K562 (cell line): ENCODE data around the gene CDC6. TPM values are rescaled to one million over a fixed set of nuclear protein-coding genes. Genes with fewer than 3 reads are reported as not detected.

Source experiments
- ATAC-seq: fragments of 200-7000 bp; cut with Tn5 transposase; 3 replicates; pipeline ENCODE4 v1.9.1; 2020; ENCODE audit warnings: moderate library complexity
- BruUV-seq: library from RNA; stranded (reverse); fragments of 400-500 nt; replicated peaks from 2 replicates; lab custom pipeline; 2021; lab: Mats Ljungman, UMichigan
- CTCF ChIA-PET: fragments of 300-600 bp; formaldehyde crosslinking; extraction: SDS; loops from one replicate; lab custom pipeline; 2021; ENCODE audit warnings: low intra/inter-chr PET ratio; lab: Yijun Ruan, JAX
- POLR2A ChIA-PET: fragments of 300-600, 350-650 bp; sonication (Branson Sonifier 250); formaldehyde crosslinking; extraction: SDS; loops from one replicate; lab custom pipeline; 2021; ENCODE audit warnings: antibody characterized with exemption, inconsistent platforms; lab: Yijun Ruan, JAX
- DNase-seq, 4 experiments: peaks; one replicate each; pipeline versions ENCODE4 v3.0.0 to v3.0.0-alpha.2; 2011 to 2018; ENCODE audit warnings: low spot score in 3 of 4, mixed read lengths in 3 of 4; ENCODE audit errors: extremely low read depth in 1 of 4
- FAIRE-seq: peaks from 2 replicates; lab custom pipeline; 2011; peaks lifted over from hg19 to GRCh38; lab: Jason Lieb, UNC
- H2AFZ ChIP-seq: 2 replicates; pipeline ENCODE4 v1.6.0; 2011; ENCODE audit warnings: low read depth, low read length, control low read depth, inconsistent platforms
- H3K27ac ChIP-seq: fragments of 200-600 bp; 3 replicates; pipeline ENCODE4 v1.8.0; 2011; ENCODE audit warnings: low read depth, mild to moderate bottlenecking, control low read depth, inconsistent platforms, low read length, moderate library complexity, mixed read lengths; ENCODE audit errors: extremely low read depth
- H3K27me3 ChIP-seq, 2 experiments: fragments of 300-600 bp in 1 of 2; 2 replicates in 1 of 2; 3 replicates in 1 of 2; pipeline versions ENCODE4 v1.6.0 to v1.8.0; 2011; ENCODE audit warnings: inconsistent platforms in 2 of 2, low read length in 2 of 2, mild to moderate bottlenecking in 1 of 2, mixed read lengths in 1 of 2, moderate library complexity in 1 of 2; ENCODE audit not compliant: control insufficient read depth in 2 of 2, insufficient read depth in 2 of 2
- H3K36me3 ChIP-seq: fragments of 300-600 bp; 3 replicates; pipeline ENCODE4 v1.8.0; 2011; ENCODE audit warnings: mild to moderate bottlenecking, low read length, inconsistent platforms; ENCODE audit not compliant: control insufficient read depth, insufficient read depth
- H3K4me1 ChIP-seq, 2 experiments: fragments of 200-600 bp in 1 of 2; replicated peaks in 1 of 2; 2 replicates in 1 of 2; 3 replicates in 1 of 2; pipeline versions ENCODE4 v1.5.1 to v1.8.0; 2011; ENCODE audit warnings: inconsistent platforms in 2 of 2, low read length in 2 of 2, mild to moderate bottlenecking in 1 of 2, mixed read lengths in 1 of 2, moderate library complexity in 1 of 2; ENCODE audit not compliant: control insufficient read depth in 2 of 2, insufficient read depth in 2 of 2
- H3K4me2 ChIP-seq: 2 replicates; pipeline ENCODE4 v1.6.1; 2011; ENCODE audit warnings: low read length, control low read depth, inconsistent platforms, mixed read lengths; ENCODE audit not compliant: insufficient read depth
- H3K4me3 ChIP-seq: fragments of 200-600 bp; sonication (generic), shearing (Covaris generic); 2 replicates; pipeline ENCODE4 v1.5.1; 2016; ENCODE audit warnings: control low read depth, inconsistent platforms
- H3K79me2 ChIP-seq: fragments of 200-600 bp; 3 replicates; pipeline ENCODE4 v1.8.0; 2011; ENCODE audit warnings: low read length, inconsistent platforms; ENCODE audit not compliant: control insufficient read depth, insufficient read depth
- H3K9ac ChIP-seq, 2 experiments: 2 replicates each; pipeline versions ENCODE4 v1.6.0 to v1.6.1; 2011; ENCODE audit warnings: low read depth in 2 of 2, low read length in 2 of 2, control low read depth in 1 of 2, inconsistent platforms in 1 of 2, mild to moderate bottlenecking in 1 of 2, mixed read lengths in 1 of 2; ENCODE audit not compliant: insufficient read depth in 1 of 2
- H3K9me1 ChIP-seq: one replicate; pipeline ENCODE4 v1.6.0; 2011; ENCODE audit warnings: inconsistent platforms, mild to moderate bottlenecking, low read length, moderate library complexity; ENCODE audit not compliant: control insufficient read depth, insufficient read depth
- H3K9me3 ChIP-seq: replicated peaks from 2 replicates; pipeline ENCODE4 v1.5.1; 2011; ENCODE audit warnings: low read depth, low read length, inconsistent platforms; ENCODE audit not compliant: control insufficient read depth, insufficient read depth
- H4K20me1 ChIP-seq: replicated peaks from 2 replicates; pipeline ENCODE4 v1.6.1; 2011; ENCODE audit warnings: low read length, inconsistent platforms, mixed read lengths; ENCODE audit not compliant: control insufficient read depth, insufficient read depth
- ARID2 ChIP-seq: fragments of 450-650 bp; IDR thresholded peaks from 2 replicates; pipeline ENCODE4 v1.6.1; 2017; ENCODE audit warnings: antibody characterized with exemption, mild to moderate bottlenecking
- BCL6 ChIP-seq: fragments of 250-450 bp; sonication (Bioruptor Pico); IDR thresholded peaks from 2 replicates; pipeline ENCODE4 v1.4.0; 2020
- HMGN3 ChIP-seq: IDR thresholded peaks from 2 replicates; pipeline ENCODE4 v1.6.1; 2011; ENCODE audit warnings: borderline replicate concordance, low read depth, mild to moderate bottlenecking, mixed read lengths, low read length; ENCODE audit not compliant: insufficient read length; ENCODE audit errors: extremely low read depth
- POLR2AphosphoS5 ChIP-seq: IDR thresholded peaks from 2 replicates; pipeline ENCODE4 v1.6.1; 2011; ENCODE audit warnings: mild to moderate bottlenecking, low read depth, low read length, moderate library complexity; ENCODE audit not compliant: control insufficient read depth, insufficient read depth
- POLR2G ChIP-seq: fragments of 200-400 bp; formaldehyde crosslinking; IDR thresholded peaks from 2 replicates; pipeline ENCODE4 v1.6.1; 2017; ENCODE audit warnings: low read depth, mild to moderate bottlenecking, antibody characterized with exemption, low read length, moderate library complexity
- RAD21 ChIP-seq, 2 experiments: fragments of 250-450 bp in 1 of 2; fragments of 450-650 bp in 1 of 2; sonication (Bioruptor Pico) in 1 of 2; formaldehyde crosslinking in 1 of 2; IDR thresholded peaks in 1 of 2; conservative IDR thresholded peaks in 1 of 2; 2 replicates each; pipeline versions ENCODE4 v1.4.0 to v1.8.0; 2020 to 2022; ENCODE audit warnings: mild to moderate bottlenecking in 2 of 2, moderate library complexity in 1 of 2
- RBBP5 ChIP-seq: fragments of 200-600 bp; sonication (generic); IDR thresholded peaks from 2 replicates; pipeline ENCODE4 v1.6.1; 2012; ENCODE audit warnings: borderline replicate concordance, mild to moderate bottlenecking, low read length, control low read depth, inconsistent platforms; ENCODE audit not compliant: insufficient read depth, poor library complexity, severe bottlenecking
- RBFOX2 ChIP-seq: fragments of 200-400 bp; formaldehyde crosslinking; IDR thresholded peaks from 2 replicates; pipeline ENCODE4 v1.6.1; 2017; ENCODE audit warnings: low read depth, mild to moderate bottlenecking, low read length, moderate library complexity
- RFX7 ChIP-seq: fragments of 250-450 bp; sonication (Bioruptor Pico); IDR thresholded peaks from 2 replicates; pipeline ENCODE4 v1.5.1; 2021; ENCODE audit warnings: mild to moderate bottlenecking
- ZFP1 ChIP-seq: fragments of 450-650 bp; formaldehyde crosslinking; IDR thresholded peaks from 2 replicates; pipeline ENCODE4 v1.4.0; 2020; ENCODE audit warnings: mild to moderate bottlenecking, mixed read lengths
- ZNF583 ChIP-seq: fragments of 250-450 bp; sonication (Bioruptor Pico); IDR thresholded peaks from 2 replicates; pipeline ENCODE4 v1.4.0; 2020
- ZNF586 ChIP-seq: fragments of 450-650 bp; formaldehyde crosslinking; conservative IDR thresholded peaks from 2 replicates; pipeline ENCODE4 v1.4.0; 2020; ENCODE audit warnings: mild to moderate bottlenecking, moderate library complexity
- WGBS: fragments of 100-300 bp; shearing (Covaris generic); methylation state at CpG from one replicate; pipeline ENCODE4 v1.1.6; 2016; ENCODE audit warnings: low coverage, mixed read lengths; ENCODE audit not compliant: insufficient coverage; ENCODE audit errors: missing lambda C conversion rate; 5-methylcytosine and 5-hydroxymethylcytosine counted together
- in situ Hi-C: fragments of 300-500 bp; cut with MboI; formaldehyde crosslinking; loops from 4 replicates; pipeline ENCODE4 v1.15.0; 2018; ENCODE audit warnings: inconsistent platforms, mixed read lengths
- intact Hi-C: fragments of 100-400 bp; cut with micrococcal nuclease; formaldehyde crosslinking; loops from 2 replicates; pipeline ENCODE4 v1.14.2; 2022
- polyA plus RNA-seq, 8 experiments: library from polyadenylated mRNA; depleted of rRNA in 4 of 8; stranded (reverse) in 5 of 8; unstranded in 3 of 8; fragments of >200 nt; fragmentation: Nextera tagmentation in 2 of 8; fragmentation: Illumina TruSeq in 1 of 8; extraction: Ambion mirVana in 2 of 8; extraction: Trizol in 1 of 8; gene quantifications; 2 replicates each; pipeline versions ENCODE4 v1.2.1 to v1.2.3, GENCODE V29; 2011 to 2014; ENCODE audit warnings: inconsistent platforms in 1 of 8, missing spikeins in 1 of 8
- total RNA-seq, 7 experiments: library from RNA; depleted of rRNA in 6 of 7; stranded (reverse); fragments of >200 nt in 6 of 7; fragmentation: Illumina TruSeq in 2 of 7; extraction: Trizol in 2 of 7; gene quantifications; 2 replicates each; pipeline versions ENCODE4 v1.2.1 to v1.2.3, GENCODE V29; 2011 to 2021; ENCODE audit warnings: low replicate concordance in 1 of 7

Gene CDC6
- total and polyA plus RNA-seq, 9 of the 15 experiments (the other 6 are each of a cell fraction or from before 2014, with no cell fraction given), result 29.6 to 141 (median 106) TPM

- TF ChIP-seq RAD21 (CRISPR knock-in tag; conservative IDR thresholded peaks at IDR 0.05 in 1 of 2, IDR thresholded peaks at IDR 0.05 in 1 of 2), result no peak
- TF ChIP-seq ZNF586 (CRISPR knock-in tag), result no peak
- TF ChIP-seq POLR2AphosphoS5, result no peak
- no peak for TF ChIP-seq ZNF583 (CRISPR knock-in tag)
These were observed 43.3 kb downstream of the CDC6 start (continued) for GRCh38 chr17:40330850-40331470.

GRCh38 chr17:40331743-40332641 is 44.3 kb downstream of the CDC6 start:
- H2AFZ ChIP-seq, result no peak overlapping the region
- H3K9me1 ChIP-seq, result no peaks in the 10 kb centered on the region
- peaks cover 16 to 51% of the 10 kb centered on the region in 2 experiments for H3K4me1 ChIP-seq
- ATAC-seq (no peak; the same call in 1 of the 3 replicates), FAIRE-seq (no peak), DNase-seq (peak in 1 of 4 experiments; percentile 32)
- TF ChIP-seq ZFP1 (CRISPR knock-in tag) (no peak), RFX7 (no peak), BCL6 (CRISPR knock-in tag) (no peak), ARID2 (no peak), POLR2G (0 out of 2 replicates have a peak, but pooled peaks have one; percentile 24), HMGN3 (peak; percentile 29), RBBP5 (no peak), RBFOX2 (0 out of 2 replicates have a peak, but pooled peaks have one; percentile 22)
- POLR2A ChIA-PET, result interaction anchor here (0.5 to 1.0 kb wide), 8 partner anchors 8 to 881 kb away, joined by 3 to 4 read pairs (median 3); partner anchors contain the start of genes IGFBP4 and MED1
- H3K27ac ChIP-seq, result no peak overlapping the region
- CTCF ChIA-PET, result no interaction called here
- H3K9me3 ChIP-seq, result no peaks in the 10 kb centered on the region
- in situ Hi-C loops, result no loop called here
- intact Hi-C loops, result no loop called here
- H3K79me2 ChIP-seq, result peaks cover 35% of the 10 kb centered on the region
- H4K20me1 ChIP-seq, result peaks cover 7% of the 10 kb centered on the region
- no peak overlapping the region for H3K4me2 ChIP-seq
- no peak overlapping the region for H3K4me3 ChIP-seq
- H3K36me3 ChIP-seq, result peaks cover 29% of the 10 kb centered on the region; the same call in 1 of the 3 replicates
- peak overlapping the region in 1 of 2 experiments; percentile 48; a peak in 1 of 4 replicates for H3K9ac ChIP-seq
- BruUV-seq, result no TSS peak
- WGBS, result 76% methylated on average over 12 of the region's 22 CpGs
- no peaks in the 10 kb centered on the region for H3K27me3 ChIP-seq
